LNCaP clone FGC (cell line): ENCODE measurements around the gene SLC25A34.

ENCODE experiments used
- DNase-seq: peaks from one replicate; pipeline ENCODE4 v3.0.0-alpha.2; 2011; ENCODE audit warnings: low read depth
- H3K4me3 ChIP-seq: 2 replicates; pipeline ENCODE4 v1.5.1; 2011; ENCODE audit warnings: mild to moderate bottlenecking, low read depth, low read length, control low read depth
- TF ChIP-seq, protein P1 (sequence below): IDR thresholded peaks from 2 replicates; pipeline ENCODE4 v1.5.1; 2012; ENCODE audit warnings: mild to moderate bottlenecking; ENCODE audit not compliant: control insufficient read depth, insufficient read depth; ENCODE audit errors: extremely low read depth

SLC25A34 gene

DNA sequence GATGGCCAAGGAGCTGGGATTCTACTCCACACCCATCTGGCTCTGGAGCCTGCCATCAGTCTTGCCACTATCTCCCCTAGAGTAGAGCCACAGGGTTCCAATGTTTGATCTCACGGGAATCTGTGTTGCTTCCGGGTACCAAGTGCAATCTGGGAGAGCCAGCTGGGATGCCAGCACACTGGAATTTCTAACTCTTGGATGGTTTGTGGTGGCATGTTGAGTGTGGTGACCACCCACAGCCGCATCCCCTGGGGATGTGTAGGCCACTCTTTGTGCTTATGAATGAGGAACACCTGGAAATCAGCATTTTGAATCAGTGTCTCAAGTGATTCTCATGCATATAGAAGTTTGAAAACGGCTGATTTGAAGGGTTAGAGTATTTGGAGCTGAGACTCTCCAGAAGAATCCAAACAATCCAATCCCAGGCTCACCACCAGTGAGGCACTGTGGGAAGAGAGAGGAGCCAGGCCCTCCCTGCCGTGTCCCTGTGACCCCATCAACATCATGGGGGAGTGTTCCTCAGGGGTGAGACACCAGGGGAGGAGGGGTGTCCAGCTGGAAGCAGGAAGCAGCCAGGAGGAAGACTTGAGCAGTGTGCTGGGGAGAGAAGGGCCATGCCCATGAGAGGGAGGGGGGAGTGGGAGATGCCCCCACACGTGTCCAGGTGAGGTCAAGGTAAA is 35.9 kb downstream of the SLC25A34 start:
- TF ChIP-seq, protein P1, sequence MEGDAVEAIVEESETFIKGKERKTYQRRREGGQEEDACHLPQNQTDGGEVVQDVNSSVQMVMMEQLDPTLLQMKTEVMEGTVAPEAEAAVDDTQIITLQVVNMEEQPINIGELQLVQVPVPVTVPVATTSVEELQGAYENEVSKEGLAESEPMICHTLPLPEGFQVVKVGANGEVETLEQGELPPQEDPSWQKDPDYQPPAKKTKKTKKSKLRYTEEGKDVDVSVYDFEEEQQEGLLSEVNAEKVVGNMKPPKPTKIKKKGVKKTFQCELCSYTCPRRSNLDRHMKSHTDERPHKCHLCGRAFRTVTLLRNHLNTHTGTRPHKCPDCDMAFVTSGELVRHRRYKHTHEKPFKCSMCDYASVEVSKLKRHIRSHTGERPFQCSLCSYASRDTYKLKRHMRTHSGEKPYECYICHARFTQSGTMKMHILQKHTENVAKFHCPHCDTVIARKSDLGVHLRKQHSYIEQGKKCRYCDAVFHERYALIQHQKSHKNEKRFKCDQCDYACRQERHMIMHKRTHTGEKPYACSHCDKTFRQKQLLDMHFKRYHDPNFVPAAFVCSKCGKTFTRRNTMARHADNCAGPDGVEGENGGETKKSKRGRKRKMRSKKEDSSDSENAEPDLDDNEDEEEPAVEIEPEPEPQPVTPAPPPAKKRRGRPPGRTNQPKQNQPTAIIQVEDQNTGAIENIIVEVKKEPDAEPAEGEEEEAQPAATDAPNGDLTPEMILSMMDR = no peak
- no peak overlapping the region for H3K4me3 ChIP-seq
- DNase-seq = no peak

GRCh38 chr1:15775706-15776105 is 39.6 kb downstream of the SLC25A34 start:
- no peak for DNase-seq
- TF ChIP-seq, protein P1 = no peak

DNA sequence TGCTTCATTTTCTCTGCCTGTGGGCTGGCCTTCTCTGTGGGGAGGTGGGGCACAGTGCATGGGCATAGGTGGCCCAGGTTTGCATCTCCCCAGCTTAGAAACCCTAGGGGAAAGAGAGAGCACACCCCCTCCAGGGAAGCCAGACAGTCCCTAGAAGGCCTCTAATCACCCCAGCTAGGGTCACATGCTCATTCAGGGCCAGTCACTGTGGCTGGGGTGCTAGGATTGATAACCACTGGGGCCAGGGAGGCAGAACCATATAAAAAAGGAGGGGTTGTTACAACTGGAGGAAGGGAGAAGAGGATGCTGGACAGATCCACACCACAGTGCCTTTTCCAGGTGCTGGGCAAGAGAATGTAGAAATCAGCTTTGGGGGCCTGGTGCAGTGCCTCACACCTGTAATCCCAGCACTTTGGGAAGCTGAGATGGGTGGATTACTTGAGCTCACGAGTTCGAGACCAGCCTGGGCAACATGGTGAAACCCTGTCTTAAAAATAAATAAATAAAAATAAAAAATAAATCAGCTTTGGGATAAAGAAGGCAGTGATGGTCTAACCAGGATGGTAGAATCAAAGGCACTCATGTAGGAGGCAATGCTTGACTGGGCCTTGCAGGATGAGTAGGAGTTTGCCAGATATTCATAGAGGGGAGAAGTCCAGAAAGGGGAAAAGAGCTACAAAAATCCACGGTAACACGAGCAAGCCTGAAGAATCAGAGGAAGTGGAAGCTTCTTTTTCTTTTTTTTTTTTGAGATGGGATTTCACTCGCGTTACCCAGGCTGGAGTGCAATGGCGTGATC is 42.0 kb downstream of the SLC25A34 start:
- H3K4me3 ChIP-seq = no peak overlapping the region
- no peak for DNase-seq
- TF ChIP-seq, protein P1 = no peak

More at GRCh38 chr1:15775706-15776105, 39.6 kb downstream of the SLC25A34 start:
- no peak overlapping the region for H3K4me3 ChIP-seq

GRCh38 chr1:15785683-15786082 is 49.6 kb downstream of the SLC25A34 start:
- no peak for DNase-seq
- TF ChIP-seq, protein P1 = no peak
- H3K4me3 ChIP-seq = no peak overlapping the region

GRCh38 chr1:15786581-15786980 is 50.5 kb downstream of the SLC25A34 start:
- TF ChIP-seq, protein P1 = no peak
- DNase-seq = no peak
- H3K4me3 ChIP-seq = no peak overlapping the region

DNA sequence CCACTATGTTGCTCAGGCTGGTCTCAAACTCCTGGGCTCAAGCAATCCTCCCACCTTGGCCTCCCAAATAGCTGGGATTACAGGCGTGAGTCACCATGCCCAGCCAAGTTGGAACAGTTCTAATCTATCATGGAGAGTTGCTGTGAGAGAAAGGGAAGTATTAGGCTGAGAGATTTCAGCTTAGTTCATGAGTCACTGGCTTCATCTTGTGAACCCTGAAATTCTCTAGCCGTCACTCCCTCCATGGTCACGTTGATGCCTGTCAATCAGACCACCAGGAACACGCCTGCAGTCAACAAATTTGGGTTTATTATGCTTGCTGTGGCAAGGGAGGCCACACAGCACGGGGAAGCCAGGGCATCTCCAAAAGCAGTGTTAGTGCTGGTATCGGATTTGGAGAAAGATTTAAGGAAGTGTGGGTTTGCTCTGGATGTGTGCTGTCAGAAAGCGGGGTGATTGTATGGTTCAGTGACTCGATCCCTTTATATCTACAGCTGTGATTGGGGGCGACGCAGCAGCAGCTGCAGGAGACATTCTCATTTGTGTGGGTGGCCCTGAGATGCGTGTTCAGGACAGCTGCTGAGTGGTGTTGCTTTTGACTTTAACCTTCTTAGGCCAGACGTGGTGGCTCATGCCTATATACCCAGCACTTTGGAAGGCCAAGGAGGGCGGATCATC is 52.7 kb downstream of the SLC25A34 start:
- H3K4me3 ChIP-seq = no peak overlapping the region
- TF ChIP-seq, protein P1 = no peak
- no peak for DNase-seq
